ENCODE data around the gene SLC8A3.

- TF ChIP-seq CTCF (IDR thresholded peaks at IDR 0.05) (no peak), POLR2A (IDR thresholded peaks at IDR 0.05) (no peak)
Measured at GRCh38 chr14:70190156-70190555, 1.4 kb upstream of the SLC8A3 start.

All from uterus (tissue), 2 donors.